HepG2 (cell line): ENCODE data around the gene PRDM10. TPM values are rescaled to one million over a fixed set of nuclear protein-coding genes. Genes with fewer than 3 reads are reported as not detected.

Experiments used
- CHD2 ChIP-seq: IDR thresholded peaks from 2 replicates; pipeline ENCODE4 v1.6.1; 2011; ENCODE audit warnings: low read depth, low read length, improper control_type of control experiment
- FLYWCH1 ChIP-seq: sonication (generic); formaldehyde crosslinking; IDR thresholded peaks from 2 replicates; pipeline ENCODE4 v1.8.1; 2023; ENCODE audit warnings: mild to moderate bottlenecking, missing genetic modification reagents
- KAT7 ChIP-seq: IDR thresholded peaks from 2 replicates; pipeline ENCODE4 v1.6.1; 2018; ENCODE audit warnings: borderline replicate concordance, missing compliant biosample characterization
- MLLT10 ChIP-seq: sonication (generic); formaldehyde crosslinking; IDR thresholded peaks from 2 replicates; pipeline ENCODE4 v1.4.0; 2020; ENCODE audit warnings: missing genetic modification reagents
- NFATC3 ChIP-seq: sonication (generic); formaldehyde crosslinking; IDR thresholded peaks from 2 replicates; pipeline ENCODE4 v1.5.1; 2020; ENCODE audit warnings: mild to moderate bottlenecking, missing genetic modification reagents
- PRPF4 ChIP-seq: fragments of 200-400 bp; formaldehyde crosslinking; IDR thresholded peaks from 2 replicates; pipeline ENCODE4 v1.6.1; 2016; ENCODE audit warnings: low read length, low read depth; ENCODE audit not compliant: poor library complexity, severe bottlenecking
- SOX5 ChIP-seq: IDR thresholded peaks from 2 replicates; pipeline ENCODE4 v1.6.1; 2016; ENCODE audit warnings: borderline replicate concordance
- YEATS4 ChIP-seq: sonication (generic); formaldehyde crosslinking; IDR thresholded peaks from 2 replicates; pipeline ENCODE4 v1.4.0; 2020; ENCODE audit warnings: missing genetic modification reagents, borderline replicate concordance
- ZNF205 ChIP-seq: IDR thresholded peaks from 2 replicates; pipeline ENCODE4 v1.6.1; 2018; ENCODE audit warnings: missing biosample characterization, missing genetic modification reagents
- ZNF556 ChIP-seq: sonication (generic); formaldehyde crosslinking; IDR thresholded peaks from 2 replicates; pipeline ENCODE4 v1.4.0; 2020; ENCODE audit warnings: mild to moderate bottlenecking, missing genetic modification reagents, borderline replicate concordance
- ZNF607 ChIP-seq: sonication (generic); formaldehyde crosslinking; IDR thresholded peaks from 2 replicates; pipeline ENCODE4 v1.5.1; 2020; ENCODE audit warnings: missing genetic modification reagents, mild to moderate bottlenecking, borderline replicate concordance
- polyA plus RNA-seq, 8 experiments: library from polyadenylated mRNA; depleted of rRNA in 3 of 8; stranded (reverse) in 7 of 8; unstranded in 1 of 8; fragments of >200 nt; fragmentation: Illumina TruSeq in 4 of 8; extraction: Trizol in 4 of 8; gene quantifications; 2 replicates each; pipeline versions ENCODE4 v1.2.1 to v1.2.3, GENCODE V29; 2011 to 2016; ENCODE audit warnings: low read depth in 4 of 8, missing spikeins in 1 of 8, mixed read lengths in 1 of 8; ENCODE audit not compliant: insufficient read depth in 1 of 8
- total RNA-seq, 5 experiments: library from RNA; depleted of rRNA; stranded (reverse); fragments of >200 nt; fragmentation: Illumina TruSeq; extraction: Trizol; gene quantifications; 2 replicates each; pipeline ENCODE4 v1.2.3, GENCODE V29; 2016; ENCODE audit warnings: low read depth in 1 of 5
- TF ChIP-seq, protein P1 (sequence below): sonication (generic); IDR thresholded peaks from 2 replicates; pipeline ENCODE4 v1.6.1; 2016; ENCODE audit warnings: low read depth, borderline replicate concordance
- TF ChIP-seq, protein P2 (sequence below): sonication (generic); formaldehyde crosslinking; IDR thresholded peaks from 2 replicates; pipeline ENCODE4 v1.5.0; 2020; ENCODE audit warnings: missing genetic modification reagents
- TF ChIP-seq, protein P3 (sequence below): sonication (generic); formaldehyde crosslinking; IDR thresholded peaks from 2 replicates; pipeline ENCODE4 v1.5.0; 2020; ENCODE audit warnings: missing genetic modification reagents
- TF ChIP-seq, protein P4 (sequence below): sonication (generic); formaldehyde crosslinking; IDR thresholded peaks from 2 replicates; pipeline ENCODE4 v1.4.0; 2020; ENCODE audit warnings: mild to moderate bottlenecking, missing genetic modification reagents
- TF ChIP-seq, protein P5 (sequence below): sonication (generic); formaldehyde crosslinking; IDR thresholded peaks from 2 replicates; pipeline ENCODE4 v1.5.0; 2020; ENCODE audit warnings: mild to moderate bottlenecking, missing genetic modification reagents, borderline replicate concordance
- TF ChIP-seq, protein P6 (sequence below): sonication (generic); formaldehyde crosslinking; IDR thresholded peaks from 2 replicates; pipeline ENCODE4 v1.8.0; 2022; ENCODE audit warnings: mild to moderate bottlenecking, missing genetic modification reagents, moderate library complexity
- TF ChIP-seq, protein P7 (sequence below): sonication (generic); formaldehyde crosslinking; IDR thresholded peaks from 2 replicates; pipeline ENCODE4 v1.5.0; 2020; ENCODE audit warnings: missing genetic modification reagents

Gene PRDM10
- total and polyA plus RNA-seq, 2 of the 13 experiments (the other 11 are each of a cell fraction or from before 2014, with no cell fraction given), result 5.7 to 5.8 TPM

DNA sequence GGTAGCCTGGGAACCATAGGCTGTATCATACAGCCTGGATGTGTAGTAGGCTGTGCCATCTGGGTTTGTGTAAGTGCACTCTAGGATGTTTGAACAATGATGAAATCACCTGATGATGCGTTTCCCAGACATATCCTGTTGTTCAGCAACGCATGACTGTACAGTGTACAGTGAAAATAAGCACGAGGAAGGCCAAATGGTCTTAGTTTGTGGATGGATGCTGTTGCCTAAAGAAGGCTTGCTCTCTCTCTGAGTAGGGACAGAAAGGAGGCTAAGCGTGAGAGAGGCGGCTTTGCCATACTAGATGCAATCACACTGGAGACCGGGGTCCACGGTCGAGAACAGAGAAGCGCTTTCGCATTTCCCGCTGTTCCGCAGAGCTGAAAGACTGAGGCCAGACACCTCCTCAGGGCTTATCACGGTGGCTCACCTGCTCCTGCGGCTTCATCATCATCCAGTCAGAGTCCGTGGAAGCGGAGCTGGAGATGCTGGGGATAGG is 39.5 kb upstream of the PRDM10 start (continued):
- TF ChIP-seq, protein P1, sequence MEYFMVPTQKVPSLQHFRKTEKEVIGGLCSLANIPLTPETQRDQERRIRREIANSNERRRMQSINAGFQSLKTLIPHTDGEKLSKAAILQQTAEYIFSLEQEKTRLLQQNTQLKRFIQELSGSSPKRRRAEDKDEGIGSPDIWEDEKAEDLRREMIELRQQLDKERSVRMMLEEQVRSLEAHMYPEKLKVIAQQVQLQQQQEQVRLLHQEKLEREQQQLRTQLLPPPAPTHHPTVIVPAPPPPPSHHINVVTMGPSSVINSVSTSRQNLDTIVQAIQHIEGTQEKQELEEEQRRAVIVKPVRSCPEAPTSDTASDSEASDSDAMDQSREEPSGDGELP, result peak; percentile 45; the same call in 1 of the 2 replicates
- TF ChIP-seq PRPF4 (no peak), ZNF556 (CRISPR knock-in tag) (no peak), ZNF205 (CRISPR knock-in tag) (no peak), ZNF607 (CRISPR knock-in tag) (no peak), SOX5 (CRISPR knock-in tag) (peak; percentile 86), CHD2 (no peak), YEATS4 (no peak), KAT7 (CRISPR knock-in tag) (no peak), MLLT10 (CRISPR knock-in tag) (no peak), NFATC3 (CRISPR knock-in tag) (no peak), FLYWCH1 (CRISPR knock-in tag) (no peak)
- TF ChIP-seq, protein P2, sequence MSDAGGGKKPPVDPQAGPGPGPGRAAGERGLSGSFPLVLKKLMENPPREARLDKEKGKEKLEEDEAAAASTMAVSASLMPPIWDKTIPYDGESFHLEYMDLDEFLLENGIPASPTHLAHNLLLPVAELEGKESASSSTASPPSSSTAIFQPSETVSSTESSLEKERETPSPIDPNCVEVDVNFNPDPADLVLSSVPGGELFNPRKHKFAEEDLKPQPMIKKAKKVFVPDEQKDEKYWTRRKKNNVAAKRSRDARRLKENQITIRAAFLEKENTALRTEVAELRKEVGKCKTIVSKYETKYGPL (CRISPR knock-in tag), result no peak
- TF ChIP-seq, protein P3, sequence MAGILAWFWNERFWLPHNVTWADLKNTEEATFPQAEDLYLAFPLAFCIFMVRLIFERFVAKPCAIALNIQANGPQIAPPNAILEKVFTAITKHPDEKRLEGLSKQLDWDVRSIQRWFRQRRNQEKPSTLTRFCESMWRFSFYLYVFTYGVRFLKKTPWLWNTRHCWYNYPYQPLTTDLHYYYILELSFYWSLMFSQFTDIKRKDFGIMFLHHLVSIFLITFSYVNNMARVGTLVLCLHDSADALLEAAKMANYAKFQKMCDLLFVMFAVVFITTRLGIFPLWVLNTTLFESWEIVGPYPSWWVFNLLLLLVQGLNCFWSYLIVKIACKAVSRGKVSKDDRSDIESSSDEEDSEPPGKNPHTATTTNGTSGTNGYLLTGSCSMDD (CRISPR knock-in tag), result no peak
- TF ChIP-seq, protein P4, sequence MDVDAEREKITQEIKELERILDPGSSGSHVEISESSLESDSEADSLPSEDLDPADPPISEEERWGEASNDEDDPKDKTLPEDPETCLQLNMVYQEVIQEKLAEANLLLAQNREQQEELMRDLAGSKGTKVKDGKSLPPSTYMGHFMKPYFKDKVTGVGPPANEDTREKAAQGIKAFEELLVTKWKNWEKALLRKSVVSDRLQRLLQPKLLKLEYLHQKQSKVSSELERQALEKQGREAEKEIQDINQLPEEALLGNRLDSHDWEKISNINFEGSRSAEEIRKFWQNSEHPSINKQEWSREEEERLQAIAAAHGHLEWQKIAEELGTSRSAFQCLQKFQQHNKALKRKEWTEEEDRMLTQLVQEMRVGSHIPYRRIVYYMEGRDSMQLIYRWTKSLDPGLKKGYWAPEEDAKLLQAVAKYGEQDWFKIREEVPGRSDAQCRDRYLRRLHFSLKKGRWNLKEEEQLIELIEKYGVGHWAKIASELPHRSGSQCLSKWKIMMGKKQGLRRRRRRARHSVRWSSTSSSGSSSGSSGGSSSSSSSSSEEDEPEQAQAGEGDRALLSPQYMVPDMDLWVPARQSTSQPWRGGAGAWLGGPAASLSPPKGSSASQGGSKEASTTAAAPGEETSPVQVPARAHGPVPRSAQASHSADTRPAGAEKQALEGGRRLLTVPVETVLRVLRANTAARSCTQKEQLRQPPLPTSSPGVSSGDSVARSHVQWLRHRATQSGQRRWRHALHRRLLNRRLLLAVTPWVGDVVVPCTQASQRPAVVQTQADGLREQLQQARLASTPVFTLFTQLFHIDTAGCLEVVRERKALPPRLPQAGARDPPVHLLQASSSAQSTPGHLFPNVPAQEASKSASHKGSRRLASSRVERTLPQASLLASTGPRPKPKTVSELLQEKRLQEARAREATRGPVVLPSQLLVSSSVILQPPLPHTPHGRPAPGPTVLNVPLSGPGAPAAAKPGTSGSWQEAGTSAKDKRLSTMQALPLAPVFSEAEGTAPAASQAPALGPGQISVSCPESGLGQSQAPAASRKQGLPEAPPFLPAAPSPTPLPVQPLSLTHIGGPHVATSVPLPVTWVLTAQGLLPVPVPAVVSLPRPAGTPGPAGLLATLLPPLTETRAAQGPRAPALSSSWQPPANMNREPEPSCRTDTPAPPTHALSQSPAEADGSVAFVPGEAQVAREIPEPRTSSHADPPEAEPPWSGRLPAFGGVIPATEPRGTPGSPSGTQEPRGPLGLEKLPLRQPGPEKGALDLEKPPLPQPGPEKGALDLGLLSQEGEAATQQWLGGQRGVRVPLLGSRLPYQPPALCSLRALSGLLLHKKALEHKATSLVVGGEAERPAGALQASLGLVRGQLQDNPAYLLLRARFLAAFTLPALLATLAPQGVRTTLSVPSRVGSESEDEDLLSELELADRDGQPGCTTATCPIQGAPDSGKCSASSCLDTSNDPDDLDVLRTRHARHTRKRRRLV (CRISPR knock-in tag), result no peak
- TF ChIP-seq, protein P5, sequence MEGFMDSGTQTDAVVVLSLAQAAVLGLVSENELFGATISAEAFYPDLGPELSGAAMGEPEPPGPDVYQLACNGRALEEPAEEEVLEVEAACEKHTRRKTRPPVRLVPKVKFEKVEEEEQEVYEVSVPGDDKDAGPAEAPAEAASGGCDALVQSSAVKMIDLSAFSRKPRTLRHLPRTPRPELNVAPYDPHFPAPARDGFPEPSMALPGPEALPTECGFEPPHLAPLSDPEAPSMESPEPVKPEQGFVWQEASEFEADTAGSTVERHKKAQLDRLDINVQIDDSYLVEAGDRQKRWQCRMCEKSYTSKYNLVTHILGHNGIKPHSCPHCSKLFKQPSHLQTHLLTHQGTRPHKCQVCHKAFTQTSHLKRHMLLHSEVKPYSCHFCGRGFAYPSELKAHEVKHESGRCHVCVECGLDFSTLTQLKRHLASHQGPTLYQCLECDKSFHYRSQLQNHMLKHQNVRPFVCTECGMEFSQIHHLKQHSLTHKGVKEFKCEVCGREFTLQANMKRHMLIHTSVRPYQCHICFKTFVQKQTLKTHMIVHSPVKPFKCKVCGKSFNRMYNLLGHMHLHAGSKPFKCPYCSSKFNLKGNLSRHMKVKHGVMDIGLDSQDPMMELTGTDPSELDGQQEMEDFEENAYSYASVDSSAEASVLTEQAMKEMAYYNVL (CRISPR knock-in tag), result no peak
- TF ChIP-seq, protein P6, sequence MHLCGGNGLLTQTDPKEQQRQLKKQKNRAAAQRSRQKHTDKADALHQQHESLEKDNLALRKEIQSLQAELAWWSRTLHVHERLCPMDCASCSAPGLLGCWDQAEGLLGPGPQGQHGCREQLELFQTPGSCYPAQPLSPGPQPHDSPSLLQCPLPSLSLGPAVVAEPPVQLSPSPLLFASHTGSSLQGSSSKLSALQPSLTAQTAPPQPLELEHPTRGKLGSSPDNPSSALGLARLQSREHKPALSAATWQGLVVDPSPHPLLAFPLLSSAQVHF (CRISPR knock-in tag), result no peak
- TF ChIP-seq, protein P7, sequence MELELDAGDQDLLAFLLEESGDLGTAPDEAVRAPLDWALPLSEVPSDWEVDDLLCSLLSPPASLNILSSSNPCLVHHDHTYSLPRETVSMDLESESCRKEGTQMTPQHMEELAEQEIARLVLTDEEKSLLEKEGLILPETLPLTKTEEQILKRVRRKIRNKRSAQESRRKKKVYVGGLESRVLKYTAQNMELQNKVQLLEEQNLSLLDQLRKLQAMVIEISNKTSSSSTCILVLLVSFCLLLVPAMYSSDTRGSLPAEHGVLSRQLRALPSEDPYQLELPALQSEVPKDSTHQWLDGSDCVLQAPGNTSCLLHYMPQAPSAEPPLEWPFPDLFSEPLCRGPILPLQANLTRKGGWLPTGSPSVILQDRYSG, result no peak
